GM19397 (cell line): ENCODE data around the gene LIN7B.

Experiments used
- ATAC-seq: cut with Tn5 transposase; IDR thresholded peaks from one replicate; pipeline ENCODE4 v1.9.1; 2021; ENCODE audit warnings: mild to moderate bottlenecking, moderate library complexity; ENCODE audit not compliant: unreplicated experiment

Gene LIN7B

GRCh38 chr19:49160450-49161189 lies 46.5 kb downstream of the LIN7B start:
- no peak for ATAC-seq

GRCh38 chr19:49161987-49162386 lies 47.8 kb downstream of the LIN7B start:
- ATAC-seq: no peak

GRCh38 chr19:49165111-49165750 lies 51.1 kb downstream of the LIN7B start:
- no peak for ATAC-seq

- no peak for ATAC-seq
Observed at GRCh38 chr19:49165865-49166301, 51.7 kb downstream of the LIN7B start.

GRCh38 chr19:49167857-49168409 lies 53.8 kb downstream of the LIN7B start:
- no peak for ATAC-seq
